ENCODE data around the gene EGR1. TPM values are rescaled to one million over a fixed set of nuclear protein-coding genes. Genes with fewer than 3 reads are reported as not detected.

The EGR1 gene
- polyA plus RNA-seq, 2 of the 4 experiments (the other 2 are of a cell fraction) = 0.59 to 49.3 TPM

- 100% methylated on average over 1 of the region's 1 CpG for WGBS (ENCODE audit: missing lambda C conversion rate)
- peaks cover 2% of the 10 kb centered on the region; the same call in 1 of the 3 replicates for H3K4me1 ChIP-seq
- ATAC-seq = no peak
- FAIRE-seq = no peak
- H3K4me3 ChIP-seq = no peak overlapping the region
- DNase-seq (ENCODE audit: low read depth in 1 of 2, low spot score in 1 of 2) = no peak
- no peak overlapping the region for H3K4me2 ChIP-seq
- no peak overlapping the region for H3K27ac ChIP-seq
- POLR2A ChIA-PET = no interaction called here
- CTCF ChIA-PET = interaction anchor here (1.1 to 6.0 kb wide), 6 partner anchors 10 to 334 kb away, joined by 3 to 53 read pairs (median 4); no protein-coding TSS in a partner anchor
- TF ChIP-seq REST (IDR thresholded peaks at IDR 0.05) (no peak), RARB (CRISPR knock-in tag; IDR thresholded peaks at IDR 0.05) (no peak), KDM5A (IDR thresholded peaks at IDR 0.05) (no peak), RNF2 (IDR thresholded peaks at IDR 0.05; ENCODE audit: borderline replicate concordance, low read depth) (no peak), ZC3H11A (IDR thresholded peaks at IDR 0.05) (no peak), RCOR1 (IDR thresholded peaks at IDR 0.05; ENCODE audit: low read depth, low read length) (no peak), FOSL2 (IDR thresholded peaks at IDR 0.05) (no peak), FOSL2 (CRISPR knock-in tag; IDR thresholded peaks at IDR 0.05) (no peak), EHMT2 (IDR thresholded peaks at IDR 0.05; ENCODE audit: low read depth) (no peak), MAX (IDR thresholded peaks at IDR 0.05) (no peak), TFCP2L1 (CRISPR knock-in tag; IDR thresholded peaks at IDR 0.05) (no peak), HES2 (IDR thresholded peaks at IDR 0.05) (no peak), HOXA7 (CRISPR knock-in tag; IDR thresholded peaks at IDR 0.05) (no peak), POLR2AphosphoS2 (conservative IDR thresholded peaks at IDR 0.05; ENCODE audit: low read length) (no peak), MAFK (IDR thresholded peaks at IDR 0.05; ENCODE audit: partially characterized antibody) (no peak)
- TF ChIP-seq, protein P1, sequence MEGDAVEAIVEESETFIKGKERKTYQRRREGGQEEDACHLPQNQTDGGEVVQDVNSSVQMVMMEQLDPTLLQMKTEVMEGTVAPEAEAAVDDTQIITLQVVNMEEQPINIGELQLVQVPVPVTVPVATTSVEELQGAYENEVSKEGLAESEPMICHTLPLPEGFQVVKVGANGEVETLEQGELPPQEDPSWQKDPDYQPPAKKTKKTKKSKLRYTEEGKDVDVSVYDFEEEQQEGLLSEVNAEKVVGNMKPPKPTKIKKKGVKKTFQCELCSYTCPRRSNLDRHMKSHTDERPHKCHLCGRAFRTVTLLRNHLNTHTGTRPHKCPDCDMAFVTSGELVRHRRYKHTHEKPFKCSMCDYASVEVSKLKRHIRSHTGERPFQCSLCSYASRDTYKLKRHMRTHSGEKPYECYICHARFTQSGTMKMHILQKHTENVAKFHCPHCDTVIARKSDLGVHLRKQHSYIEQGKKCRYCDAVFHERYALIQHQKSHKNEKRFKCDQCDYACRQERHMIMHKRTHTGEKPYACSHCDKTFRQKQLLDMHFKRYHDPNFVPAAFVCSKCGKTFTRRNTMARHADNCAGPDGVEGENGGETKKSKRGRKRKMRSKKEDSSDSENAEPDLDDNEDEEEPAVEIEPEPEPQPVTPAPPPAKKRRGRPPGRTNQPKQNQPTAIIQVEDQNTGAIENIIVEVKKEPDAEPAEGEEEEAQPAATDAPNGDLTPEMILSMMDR (IDR thresholded peaks at IDR 0.05) = no peak
- TF ChIP-seq, protein P2, sequence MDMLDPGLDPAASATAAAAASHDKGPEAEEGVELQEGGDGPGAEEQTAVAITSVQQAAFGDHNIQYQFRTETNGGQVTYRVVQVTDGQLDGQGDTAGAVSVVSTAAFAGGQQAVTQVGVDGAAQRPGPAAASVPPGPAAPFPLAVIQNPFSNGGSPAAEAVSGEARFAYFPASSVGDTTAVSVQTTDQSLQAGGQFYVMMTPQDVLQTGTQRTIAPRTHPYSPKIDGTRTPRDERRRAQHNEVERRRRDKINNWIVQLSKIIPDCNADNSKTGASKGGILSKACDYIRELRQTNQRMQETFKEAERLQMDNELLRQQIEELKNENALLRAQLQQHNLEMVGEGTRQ (IDR thresholded peaks at IDR 0.05) = no peak
- TF ChIP-seq, protein P3, sequence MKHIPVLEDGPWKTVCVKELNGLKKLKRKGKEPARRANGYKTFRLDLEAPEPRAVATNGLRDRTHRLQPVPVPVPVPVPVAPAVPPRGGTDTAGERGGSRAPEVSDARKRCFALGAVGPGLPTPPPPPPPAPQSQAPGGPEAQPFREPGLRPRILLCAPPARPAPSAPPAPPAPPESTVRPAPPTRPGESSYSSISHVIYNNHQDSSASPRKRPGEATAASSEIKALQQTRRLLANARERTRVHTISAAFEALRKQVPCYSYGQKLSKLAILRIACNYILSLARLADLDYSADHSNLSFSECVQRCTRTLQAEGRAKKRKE (CRISPR knock-in tag; IDR thresholded peaks at IDR 0.05; ENCODE audit: low read depth) = no peak
- no peaks in the 10 kb centered on the region for H3K9me3 ChIP-seq
These were observed 48.7 kb downstream of the EGR1 start for GRCh38 chr5:138514021-138514420.

DNA sequence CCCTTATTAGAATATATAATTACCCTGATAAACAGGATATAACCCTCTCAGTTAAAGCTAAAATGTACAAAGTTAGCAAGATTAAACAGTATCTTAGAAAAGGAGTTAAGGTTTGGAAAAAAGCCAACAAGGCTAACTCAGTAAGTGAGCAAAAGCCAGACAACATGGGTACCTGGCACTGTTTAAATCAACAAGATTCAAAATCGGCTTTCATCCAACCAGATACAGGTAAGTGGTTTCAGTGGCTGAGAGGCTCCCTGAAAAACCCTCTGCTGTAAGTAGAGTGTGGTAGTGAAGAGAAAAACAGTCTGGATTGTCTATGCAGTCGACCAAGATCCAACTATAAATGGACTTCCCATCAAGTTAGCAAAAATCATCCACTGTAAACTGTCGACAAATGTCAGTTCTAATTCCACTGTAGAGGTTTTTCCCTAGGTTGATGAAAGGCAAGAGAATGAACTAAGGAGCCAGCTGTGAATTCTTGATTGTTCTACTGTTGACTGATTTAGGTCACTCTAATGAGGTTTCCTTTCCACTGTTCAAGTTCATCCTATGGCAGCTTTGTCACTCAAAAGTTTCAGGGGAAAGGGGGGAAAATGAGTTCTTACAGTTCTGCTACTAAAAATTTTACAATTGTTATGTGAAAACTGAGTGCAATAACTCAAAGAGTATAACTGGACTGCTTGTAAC is 50.4 kb downstream of the EGR1 start:
- 93% methylated on average over 3 of the region's 3 CpGs for WGBS (ENCODE audit: missing lambda C conversion rate)
- no peak for ATAC-seq
- no peak overlapping the region for H3K4me2 ChIP-seq
- no peak for DNase-seq (ENCODE audit: low read depth in 1 of 2, low spot score in 1 of 2)
- peaks cover 4% of the 10 kb centered on the region; the same call in 2 of the 3 replicates for H3K4me1 ChIP-seq
- CTCF ChIA-PET = interaction anchor here (0.6 to 6.0 kb wide), 5 partner anchors 8 to 66 kb away, joined by 3 to 53 read pairs (median 4); no protein-coding TSS in a partner anchor
- no peak overlapping the region for H3K4me3 ChIP-seq
- TF ChIP-seq, protein P1 (IDR thresholded peaks at IDR 0.05) = no peak
- no peak for TF ChIP-seq HES2 (IDR thresholded peaks at IDR 0.05)
- TF ChIP-seq HEYL (CRISPR knock-in tag; IDR thresholded peaks at IDR 0.05) = no peak
- no peak for TF ChIP-seq RNF2 (IDR thresholded peaks at IDR 0.05; ENCODE audit: borderline replicate concordance, low read depth)
- no peak for FAIRE-seq
- POLR2A ChIA-PET = no interaction called here
- no peaks in the 10 kb centered on the region for H3K9me3 ChIP-seq
- no peak overlapping the region for H3K27ac ChIP-seq
